Measurements from ENCODE around the gene SH3D19. TPM values are rescaled to one million over a fixed set of nuclear protein-coding genes. Genes with fewer than 3 reads are reported as not detected.

SH3D19 gene
- total and polyA plus RNA-seq, 7 donors = 31.4 to 195 (median 105) TPM

DNA sequence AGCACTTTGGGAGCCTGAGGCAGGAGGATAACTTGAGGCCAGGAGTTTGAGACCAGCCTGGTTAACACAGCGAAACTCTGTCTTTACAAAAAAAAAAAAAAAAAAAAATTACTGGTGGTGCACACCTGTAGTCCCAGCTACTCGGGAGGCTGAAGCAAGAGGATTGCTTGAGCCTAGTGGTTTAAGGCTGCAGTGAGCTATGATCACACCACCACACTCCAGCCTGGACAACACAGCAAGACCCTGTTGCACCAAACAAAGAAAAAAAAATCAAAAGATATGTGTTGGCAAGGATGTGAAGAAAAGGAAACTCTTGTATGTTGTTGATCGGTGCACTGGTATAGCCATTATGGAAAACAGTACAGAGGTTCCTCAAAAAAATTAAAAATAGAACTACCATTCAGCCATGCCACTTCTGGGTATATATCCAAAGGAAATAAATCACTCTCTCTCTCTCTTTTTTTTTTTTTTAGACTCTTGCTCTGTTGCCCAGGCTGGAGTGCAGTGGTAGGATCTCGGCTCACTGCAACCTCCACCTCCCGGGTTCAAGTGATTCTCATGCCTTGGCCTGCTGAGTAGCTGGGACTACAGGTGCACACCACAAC is 15.2 kb downstream of the SH3D19 start:
- no peak for DNase-seq
- WGBS, 2 donors = 92 to 95% methylated on average over 5 of the region's 5 CpGs
- intact Hi-C loops (cut with DNase I) = no loop called here
- Histone ChIP-seq H3K4me3 (no peak overlapping the region), H3K36me3 (no peaks in the 10 kb centered on the region), H3K27ac (no peak overlapping the region), H3K9me3 (no peaks in the 10 kb centered on the region), H3K4me1 (peaks cover 0 to 46% (median 42%) of the 10 kb centered on the region in 4 donors), H3K27me3 (no peaks in the 10 kb centered on the region)
- TF ChIP-seq, protein P1, sequence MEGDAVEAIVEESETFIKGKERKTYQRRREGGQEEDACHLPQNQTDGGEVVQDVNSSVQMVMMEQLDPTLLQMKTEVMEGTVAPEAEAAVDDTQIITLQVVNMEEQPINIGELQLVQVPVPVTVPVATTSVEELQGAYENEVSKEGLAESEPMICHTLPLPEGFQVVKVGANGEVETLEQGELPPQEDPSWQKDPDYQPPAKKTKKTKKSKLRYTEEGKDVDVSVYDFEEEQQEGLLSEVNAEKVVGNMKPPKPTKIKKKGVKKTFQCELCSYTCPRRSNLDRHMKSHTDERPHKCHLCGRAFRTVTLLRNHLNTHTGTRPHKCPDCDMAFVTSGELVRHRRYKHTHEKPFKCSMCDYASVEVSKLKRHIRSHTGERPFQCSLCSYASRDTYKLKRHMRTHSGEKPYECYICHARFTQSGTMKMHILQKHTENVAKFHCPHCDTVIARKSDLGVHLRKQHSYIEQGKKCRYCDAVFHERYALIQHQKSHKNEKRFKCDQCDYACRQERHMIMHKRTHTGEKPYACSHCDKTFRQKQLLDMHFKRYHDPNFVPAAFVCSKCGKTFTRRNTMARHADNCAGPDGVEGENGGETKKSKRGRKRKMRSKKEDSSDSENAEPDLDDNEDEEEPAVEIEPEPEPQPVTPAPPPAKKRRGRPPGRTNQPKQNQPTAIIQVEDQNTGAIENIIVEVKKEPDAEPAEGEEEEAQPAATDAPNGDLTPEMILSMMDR (IDR thresholded peaks at IDR 0.05) = no peak
- TF ChIP-seq POLR2AphosphoS5 (IDR thresholded peaks at IDR 0.05) (no peak), POLR2A (IDR thresholded peaks at IDR 0.05) (no peak), EP300 (IDR thresholded peaks at IDR 0.05) (no peak)

DNA sequence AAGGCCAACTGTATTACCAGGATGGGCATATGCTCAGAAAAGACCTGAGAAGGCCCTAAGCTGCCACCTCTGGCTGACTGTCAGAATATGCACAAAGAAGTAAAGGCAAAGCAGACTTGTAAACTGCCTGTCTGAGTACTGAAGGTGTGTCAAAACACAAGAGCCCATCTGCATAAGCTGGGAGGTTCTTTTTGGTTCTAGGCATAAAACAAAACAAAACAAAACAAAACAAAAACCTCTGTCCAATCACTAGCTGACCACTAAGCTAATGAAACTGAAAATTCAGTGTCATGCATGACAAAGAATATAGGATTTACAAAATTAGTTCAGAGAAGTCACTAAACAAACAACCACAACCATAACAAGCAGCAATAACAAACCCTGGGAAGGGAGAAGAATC is 20.6 kb downstream of the SH3D19 start:
- no peak for TF ChIP-seq POLR2A (IDR thresholded peaks at IDR 0.05)
- no peak for TF ChIP-seq POLR2AphosphoS5 (IDR thresholded peaks at IDR 0.05)
- TF ChIP-seq EP300 (IDR thresholded peaks at IDR 0.05) = no peak
- TF ChIP-seq, protein P1 (IDR thresholded peaks at IDR 0.05) = no peak
- no peak for DNase-seq
- Histone ChIP-seq H3K36me3 (no peaks in the 10 kb centered on the region), H3K4me1 (peaks cover 0 to 61% (median 49%) of the 10 kb centered on the region in 4 donors), H3K27ac (peak overlapping the region in 2 of 4 donors; percentile 30 to 41), H3K9me3 (no peaks in the 10 kb centered on the region), H3K4me3 (no peak overlapping the region), H3K27me3 (no peaks in the 10 kb centered on the region)
- intact Hi-C loops (cut with DNase I) = no loop called here

DNA sequence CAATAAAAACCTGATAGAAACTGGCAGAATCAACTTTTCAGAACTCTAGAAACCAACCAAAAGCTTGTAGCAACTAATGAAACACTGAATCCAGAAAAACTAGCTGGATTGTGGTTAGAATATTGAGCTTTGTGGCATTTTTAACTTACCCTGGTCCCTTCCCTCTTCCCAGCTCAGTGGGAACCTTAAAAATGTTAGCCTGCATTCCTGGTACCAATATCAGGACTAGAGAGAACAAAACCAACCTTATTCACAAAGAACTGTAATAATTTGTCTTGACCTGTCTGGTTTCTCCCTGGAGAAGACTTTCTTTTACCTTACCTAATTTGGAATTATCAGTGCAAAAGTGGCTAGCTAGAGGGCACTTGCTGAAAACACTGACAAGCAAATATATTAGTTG is 21.2 kb downstream of the SH3D19 start:
- TF ChIP-seq EP300 (IDR thresholded peaks at IDR 0.05) (no peak), POLR2A (IDR thresholded peaks at IDR 0.05) (no peak), POLR2AphosphoS5 (IDR thresholded peaks at IDR 0.05) (no peak)
- TF ChIP-seq, protein P1 (IDR thresholded peaks at IDR 0.05) = no peak
- Histone ChIP-seq H3K4me3 (no peak overlapping the region), H3K9me3 (no peaks in the 10 kb centered on the region), H3K27me3 (no peaks in the 10 kb centered on the region), H3K36me3 (no peaks in the 10 kb centered on the region), H3K27ac (peak overlapping the region in 2 of 4 donors; percentile 30 to 41), H3K4me1 (peaks cover 0 to 61% (median 49%) of the 10 kb centered on the region in 4 donors)
- intact Hi-C loops (cut with DNase I) = no loop called here
- no peak for DNase-seq

DNA sequence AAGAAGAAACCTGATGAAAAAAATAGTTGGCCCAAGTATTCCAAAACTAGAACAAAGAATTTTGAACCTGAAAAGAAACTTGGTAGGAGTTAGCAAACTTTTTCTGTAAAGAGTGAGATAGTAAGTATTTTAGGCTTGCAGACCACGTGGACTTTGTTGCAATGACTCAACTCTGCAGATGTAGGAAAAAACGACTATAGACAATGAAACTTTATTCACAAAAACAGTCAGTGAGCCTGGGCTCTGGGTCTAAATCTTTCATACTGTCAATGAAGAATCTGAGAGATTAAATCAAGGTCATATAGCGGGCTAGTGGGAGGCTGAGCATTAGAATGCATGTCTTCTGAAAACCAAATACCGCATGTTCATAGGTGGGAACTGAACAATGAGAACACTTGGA is 23.0 kb downstream of the SH3D19 start:
- Histone ChIP-seq H3K9me3 (no peaks in the 10 kb centered on the region), H3K4me1 (peaks cover 0 to 61% (median 45%) of the 10 kb centered on the region in 4 donors), H3K27ac (no peak overlapping the region), H3K36me3 (no peaks in the 10 kb centered on the region), H3K27me3 (no peaks in the 10 kb centered on the region), H3K4me3 (no peak overlapping the region)
- intact Hi-C loops (cut with DNase I) = no loop called here
- TF ChIP-seq EP300 (IDR thresholded peaks at IDR 0.05) (no peak), POLR2A (IDR thresholded peaks at IDR 0.05) (no peak), POLR2AphosphoS5 (IDR thresholded peaks at IDR 0.05) (no peak)
- TF ChIP-seq, protein P1 (IDR thresholded peaks at IDR 0.05) = no peak
- no peak for DNase-seq
- 66 to 80% methylated on average over 4 of the region's 4 CpGs for WGBS, 2 donors

DNA sequence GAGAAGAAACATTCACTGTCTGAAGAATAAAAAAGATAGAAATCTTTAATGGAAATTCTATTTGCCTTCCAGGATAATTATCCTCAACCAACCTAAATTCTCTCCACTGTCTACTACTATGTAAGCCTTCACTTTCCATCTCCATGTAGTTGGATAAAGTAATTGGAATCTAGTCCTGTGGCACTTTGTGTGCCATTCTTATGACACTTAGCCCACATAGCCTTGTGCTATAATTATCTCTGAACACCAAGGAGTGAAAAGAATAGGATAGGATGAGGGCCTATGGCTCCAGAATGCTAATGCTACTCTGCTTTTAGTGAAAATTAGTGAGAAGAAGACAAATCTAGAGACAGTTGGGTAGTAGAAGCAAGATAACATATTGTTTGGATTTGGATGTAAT is 28.2 kb downstream of the SH3D19 start:
- DNase-seq = no peak
- H3K9me3 ChIP-seq = no peaks in the 10 kb centered on the region
- no peak overlapping the region for H3K4me3 ChIP-seq
- no peak overlapping the region for H3K27ac ChIP-seq
- TF ChIP-seq POLR2A (IDR thresholded peaks at IDR 0.05) (no peak), POLR2AphosphoS5 (IDR thresholded peaks at IDR 0.05) (no peak)
- TF ChIP-seq, protein P1 (IDR thresholded peaks at IDR 0.05) = no peak
- no peaks in the 10 kb centered on the region for H3K36me3 ChIP-seq
- intact Hi-C loops (cut with DNase I) = no loop called here
- no peaks in the 10 kb centered on the region for H3K27me3 ChIP-seq
- H3K4me1 ChIP-seq = peaks cover 0 to 50% (median 22%) of the 10 kb centered on the region in 4 donors
